Measurements from ENCODE around the gene ROBO2. TPM values are rescaled to one million over a fixed set of nuclear protein-coding genes. Genes with fewer than 3 reads are reported as not detected.

Gene ROBO2
- total and polyA plus RNA-seq, 10 of the 15 experiments (the other 5 are each of a cell fraction or from before 2014, with no cell fraction given), result 0.22 to 2.5 (median 0.81) TPM

DNA sequence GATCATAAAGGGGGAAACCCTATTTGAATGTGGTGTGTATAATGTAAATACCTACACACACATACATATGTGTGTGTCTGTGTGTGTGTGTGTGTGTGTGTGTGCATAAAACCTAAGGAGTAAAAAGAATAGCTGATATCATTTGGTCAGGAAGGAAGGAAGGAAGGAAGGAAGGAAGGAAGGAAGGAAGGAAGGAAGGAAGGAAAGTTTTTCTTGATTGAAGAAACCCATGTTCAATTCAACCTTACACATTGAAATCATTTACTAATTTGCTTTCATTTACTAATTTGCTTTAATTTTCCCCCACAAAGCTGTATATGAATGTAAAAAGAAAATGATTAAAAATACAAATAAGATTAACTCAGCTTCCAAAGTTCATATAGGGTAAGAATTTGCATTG is 386.6 kb downstream of the ROBO2 start:
- Histone ChIP-seq H3K4me2 (ENCODE audit: control insufficient read depth, insufficient read depth) (no peak overlapping the region), H3K79me2 (ENCODE audit: control insufficient read depth, insufficient read depth, low read length) (no peaks in the 10 kb centered on the region), H3K27me3 (replicated peaks in 1 of 2; ENCODE audit: control insufficient read depth in 2 of 2, insufficient read depth in 2 of 2, low read length in 1 of 2) (no peaks in the 10 kb centered on the region), H4K20me1 (ENCODE audit: control insufficient read depth, insufficient read depth) (no peaks in the 10 kb centered on the region), H3K36me3 (ENCODE audit: control insufficient read depth in 2 of 2, insufficient read depth in 2 of 2, low read length in 1 of 2) (no peaks in the 10 kb centered on the region), H3K4me3 (no peak overlapping the region), H2AFZ (ENCODE audit: control insufficient read depth, low read depth, low read length) (no peak overlapping the region), H3K9ac (ENCODE audit: control insufficient read depth, insufficient read depth, low read length) (no peak overlapping the region), H3K4me1 (ENCODE audit: control insufficient read depth, insufficient read depth, low read length) (no peaks in the 10 kb centered on the region), H3K27ac (ENCODE audit: control insufficient read depth, insufficient read depth) (no peak overlapping the region), H3K9me3 (replicated peaks; ENCODE audit: control insufficient read depth, insufficient read depth, low read length) (no peaks in the 10 kb centered on the region)
- BruUV-seq (replicated peaks), result no TSS peak
- CTCF ChIA-PET, result no interaction called here
- DNase-seq (ENCODE audit: low read depth, low spot score) (no peak), ATAC-seq (no peak), FAIRE-seq (no peak)
- POLR2A ChIA-PET, result interaction anchor here (0.7 kb wide), 1 partner anchor 112 kb away, joined by 4 read pairs; no protein-coding TSS in a partner anchor
- RAD21 ChIA-PET (ENCODE audit: unreplicated experiment), result no interaction called here
- no peak for TF ChIP-seq SMC3 (IDR thresholded peaks at IDR 0.05; ENCODE audit: borderline replicate concordance, low read length)
- no peak for TF ChIP-seq TCF12 (IDR thresholded peaks at IDR 0.05; ENCODE audit: low read depth, low read length)
- TF ChIP-seq NFXL1 (IDR thresholded peaks at IDR 0.05; ENCODE audit: borderline replicate concordance), result no peak
- no peak for TF ChIP-seq PBX3 (IDR thresholded peaks at IDR 0.05; ENCODE audit: insufficient replicate concordance, low read depth, low read length)
- TF ChIP-seq YY1 (IDR thresholded peaks at IDR 0.05; ENCODE audit: low read depth, low read length), result no peak
- TF ChIP-seq NFIC (IDR thresholded peaks at IDR 0.05; ENCODE audit: low read depth, low read length), result no peak
- no peak for TF ChIP-seq CBX5 (IDR thresholded peaks at IDR 0.05; ENCODE audit: low read depth)
- TF ChIP-seq NBN (IDR thresholded peaks at IDR 0.05), result no peak
- TF ChIP-seq MEF2A (IDR thresholded peaks at IDR 0.05; ENCODE audit: insufficient read depth, low read depth, low read length), result no peak
- TF ChIP-seq E2F8 (IDR thresholded peaks at IDR 0.05; ENCODE audit: low read depth, partially characterized antibody), result no peak
- TF ChIP-seq PAX8 (IDR thresholded peaks at IDR 0.05), result no peak
- TF ChIP-seq ZNF384 (IDR thresholded peaks at IDR 0.05; ENCODE audit: borderline replicate concordance, low read depth, low read length), result no peak
- in situ Hi-C loops (cut with MboI), result no loop called here
- SMC1A ChIA-PET (ENCODE audit: uncharacterized antibody, unreplicated experiment), result no interaction called here
- intact Hi-C loops (cut with micrococcal nuclease; ENCODE audit: unreplicated experiment), result no loop called here

All from GM12878 (cell line).